HG03439 (cell line): ENCODE results near the gene AP3S1.
"Not testable (repeated sequence)": the region's sequence is repeated elsewhere in the genome, so short reads cannot be mapped to it uniquely, and the experiment has no call there.

Source experiments
- ATAC-seq: cut with Tn5 transposase; IDR thresholded peaks from one replicate; pipeline ENCODE4 v1.9.1; 2021; ENCODE audit warnings: mild to moderate bottlenecking, moderate library complexity; ENCODE audit not compliant: unreplicated experiment

Gene AP3S1

GRCh38 chr5:115841382-115842088 lies at the start of gene AP3S1, which contains the start of gene ATG12:
Gene AP3S1 (plus strand): TSS chr5:115841935. CDS start chr5:115842038, 103 bp downstream.
Gene ATG12 (minus strand): TSS chr5:115841565. CDS start chr5:115841552, 13 bp downstream.
- peak; percentile 90 for ATAC-seq

- no peak for ATAC-seq
These were observed 46.0 kb upstream of the AP3S1 start for GRCh38 chr5:115795700-115796099.

GRCh38 chr5:115796656-115797055 lies 45.1 kb upstream of the AP3S1 start:
- no peak for ATAC-seq

- ATAC-seq = no peak
These were observed 43.5 kb upstream of the AP3S1 start for GRCh38 chr5:115798252-115798651.

- ATAC-seq = no peak
These were observed 41.6 kb upstream of the AP3S1 start for GRCh38 chr5:115800108-115800507.

GRCh38 chr5:115801152-115801551 lies 40.6 kb upstream of the AP3S1 start:
- ATAC-seq = no peak

GRCh38 chr5:115801984-115802383 lies 39.8 kb upstream of the AP3S1 start:
- no peak for ATAC-seq

GRCh38 chr5:115806986-115807653 lies 34.6 kb upstream of the AP3S1 start:
- ATAC-seq = no peak

- no peak for ATAC-seq
These were observed 34.1 kb upstream of the AP3S1 start for GRCh38 chr5:115807654-115808052.

GRCh38 chr5:115808066-115808465 lies 33.7 kb upstream of the AP3S1 start:
- ATAC-seq = not testable (repeated sequence)

- ATAC-seq = no peak
These were observed 31.8 kb upstream of the AP3S1 start for GRCh38 chr5:115809946-115810345.

GRCh38 chr5:115810761-115811160 lies 31.0 kb upstream of the AP3S1 start:
- no peak for ATAC-seq

- no peak for ATAC-seq
These were observed 30.3 kb upstream of the AP3S1 start for GRCh38 chr5:115811406-115811805.

GRCh38 chr5:115812372-115812771 lies 29.4 kb upstream of the AP3S1 start:
- no peak for ATAC-seq

- ATAC-seq = no peak
These were observed 28.0 kb upstream of the AP3S1 start for GRCh38 chr5:115813719-115814118.

- ATAC-seq = no peak
These were observed 26.6 kb upstream of the AP3S1 start for GRCh38 chr5:115815006-115815692.

GRCh38 chr5:115815693-115816225 lies 26.0 kb upstream of the AP3S1 start:
- ATAC-seq = no peak

GRCh38 chr5:115816226-115817081 lies 25.3 kb upstream of the AP3S1 start, which contains the start of gene CDO1:
Gene CDO1 (minus strand): TSS chr5:115816659. CDS start chr5:115816397, 262 bp downstream.
- ATAC-seq = no peak

GRCh38 chr5:115817386-115817785 lies 24.3 kb upstream of the AP3S1 start:
- no peak for ATAC-seq

GRCh38 chr5:115818821-115819220 lies 22.9 kb upstream of the AP3S1 start:
- ATAC-seq = no peak
